ENCODE data around the gene PDCD1LG2. TPM values are rescaled to one million over a fixed set of nuclear protein-coding genes. Genes with fewer than 3 reads are reported as not detected.

PDCD1LG2 gene
- total RNA-seq, 1 experiment from 2014 or later = not detected

DNA sequence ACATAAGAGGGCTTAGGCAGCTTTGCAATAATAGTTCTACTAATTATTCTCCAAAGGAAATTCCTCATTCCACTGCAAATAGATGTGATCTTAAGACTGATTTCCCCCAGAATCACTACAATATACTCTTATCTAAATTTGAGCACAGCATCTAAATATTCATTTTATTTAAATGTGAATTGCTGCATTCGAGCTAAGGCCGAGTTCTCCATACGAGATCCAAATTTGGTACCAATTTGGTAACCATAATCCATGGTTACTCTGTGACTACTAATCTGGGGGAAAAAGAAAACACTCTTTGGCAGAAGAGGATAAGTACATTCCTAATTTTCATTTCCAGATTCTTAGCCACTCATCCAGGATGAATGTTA is 98.9 kb downstream of the PDCD1LG2 start:
- TF ChIP-seq POLR2AphosphoS5 (IDR thresholded peaks at IDR 0.05; ENCODE audit: low read depth, low read length) = no peak
- TF ChIP-seq, protein P1, sequence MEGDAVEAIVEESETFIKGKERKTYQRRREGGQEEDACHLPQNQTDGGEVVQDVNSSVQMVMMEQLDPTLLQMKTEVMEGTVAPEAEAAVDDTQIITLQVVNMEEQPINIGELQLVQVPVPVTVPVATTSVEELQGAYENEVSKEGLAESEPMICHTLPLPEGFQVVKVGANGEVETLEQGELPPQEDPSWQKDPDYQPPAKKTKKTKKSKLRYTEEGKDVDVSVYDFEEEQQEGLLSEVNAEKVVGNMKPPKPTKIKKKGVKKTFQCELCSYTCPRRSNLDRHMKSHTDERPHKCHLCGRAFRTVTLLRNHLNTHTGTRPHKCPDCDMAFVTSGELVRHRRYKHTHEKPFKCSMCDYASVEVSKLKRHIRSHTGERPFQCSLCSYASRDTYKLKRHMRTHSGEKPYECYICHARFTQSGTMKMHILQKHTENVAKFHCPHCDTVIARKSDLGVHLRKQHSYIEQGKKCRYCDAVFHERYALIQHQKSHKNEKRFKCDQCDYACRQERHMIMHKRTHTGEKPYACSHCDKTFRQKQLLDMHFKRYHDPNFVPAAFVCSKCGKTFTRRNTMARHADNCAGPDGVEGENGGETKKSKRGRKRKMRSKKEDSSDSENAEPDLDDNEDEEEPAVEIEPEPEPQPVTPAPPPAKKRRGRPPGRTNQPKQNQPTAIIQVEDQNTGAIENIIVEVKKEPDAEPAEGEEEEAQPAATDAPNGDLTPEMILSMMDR (IDR thresholded peaks at IDR 0.05) = no peak
- TF ChIP-seq, protein P2, sequence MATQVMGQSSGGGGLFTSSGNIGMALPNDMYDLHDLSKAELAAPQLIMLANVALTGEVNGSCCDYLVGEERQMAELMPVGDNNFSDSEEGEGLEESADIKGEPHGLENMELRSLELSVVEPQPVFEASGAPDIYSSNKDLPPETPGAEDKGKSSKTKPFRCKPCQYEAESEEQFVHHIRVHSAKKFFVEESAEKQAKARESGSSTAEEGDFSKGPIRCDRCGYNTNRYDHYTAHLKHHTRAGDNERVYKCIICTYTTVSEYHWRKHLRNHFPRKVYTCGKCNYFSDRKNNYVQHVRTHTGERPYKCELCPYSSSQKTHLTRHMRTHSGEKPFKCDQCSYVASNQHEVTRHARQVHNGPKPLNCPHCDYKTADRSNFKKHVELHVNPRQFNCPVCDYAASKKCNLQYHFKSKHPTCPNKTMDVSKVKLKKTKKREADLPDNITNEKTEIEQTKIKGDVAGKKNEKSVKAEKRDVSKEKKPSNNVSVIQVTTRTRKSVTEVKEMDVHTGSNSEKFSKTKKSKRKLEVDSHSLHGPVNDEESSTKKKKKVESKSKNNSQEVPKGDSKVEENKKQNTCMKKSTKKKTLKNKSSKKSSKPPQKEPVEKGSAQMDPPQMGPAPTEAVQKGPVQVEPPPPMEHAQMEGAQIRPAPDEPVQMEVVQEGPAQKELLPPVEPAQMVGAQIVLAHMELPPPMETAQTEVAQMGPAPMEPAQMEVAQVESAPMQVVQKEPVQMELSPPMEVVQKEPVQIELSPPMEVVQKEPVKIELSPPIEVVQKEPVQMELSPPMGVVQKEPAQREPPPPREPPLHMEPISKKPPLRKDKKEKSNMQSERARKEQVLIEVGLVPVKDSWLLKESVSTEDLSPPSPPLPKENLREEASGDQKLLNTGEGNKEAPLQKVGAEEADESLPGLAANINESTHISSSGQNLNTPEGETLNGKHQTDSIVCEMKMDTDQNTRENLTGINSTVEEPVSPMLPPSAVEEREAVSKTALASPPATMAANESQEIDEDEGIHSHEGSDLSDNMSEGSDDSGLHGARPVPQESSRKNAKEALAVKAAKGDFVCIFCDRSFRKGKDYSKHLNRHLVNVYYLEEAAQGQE (IDR thresholded peaks at IDR 0.05; ENCODE audit: insufficient read depth in 1 of 2, low read depth in 2 of 2, low read length in 1 of 2) = no peak
- TF ChIP-seq TCF7L2 (IDR thresholded peaks at IDR 0.05; ENCODE audit: low read depth, low read length) = no peak
- TF ChIP-seq SIN3A (IDR thresholded peaks at IDR 0.05; ENCODE audit: borderline replicate concordance, insufficient read depth, low read depth, low read length) = no peak
- DNase-seq (ENCODE audit: low read depth, low spot score) = no peak
- ChIA-PET CTCF (no interaction called here), POLR2A (no interaction called here)
- H3K4me3 ChIP-seq (ENCODE audit: low read depth in 2 of 2, low read length in 2 of 2) = peak overlapping the region; percentile 14 to 28; a peak in 2 of 4 replicates
- no peaks in the 10 kb centered on the region for H3K27me3 ChIP-seq (ENCODE audit: control insufficient read depth, insufficient read depth, low read length)
- H3K27ac ChIP-seq (ENCODE audit: low read length) = no peak overlapping the region
- in situ Hi-C loops (cut with HindIII; ENCODE audit: low pct_unique_long_range_greater_than_20kb, low sequenced_read_pairs) (no loop called here), intact Hi-C loops (cut with micrococcal nuclease; ENCODE audit: unreplicated experiment) (no loop called here)
- no peaks in the 10 kb centered on the region for H3K4me1 ChIP-seq (ENCODE audit: control insufficient read depth, insufficient read depth, low read length)
- no peak for ATAC-seq
- no peaks in the 10 kb centered on the region for H3K9me3 ChIP-seq (ENCODE audit: control insufficient read depth, insufficient read depth, low read depth, low read length)
- BruUV-seq (replicated peaks) = no TSS peak
- H3K36me3 ChIP-seq (ENCODE audit: control insufficient read depth, insufficient read depth, low read length) = no peaks in the 10 kb centered on the region

DNA sequence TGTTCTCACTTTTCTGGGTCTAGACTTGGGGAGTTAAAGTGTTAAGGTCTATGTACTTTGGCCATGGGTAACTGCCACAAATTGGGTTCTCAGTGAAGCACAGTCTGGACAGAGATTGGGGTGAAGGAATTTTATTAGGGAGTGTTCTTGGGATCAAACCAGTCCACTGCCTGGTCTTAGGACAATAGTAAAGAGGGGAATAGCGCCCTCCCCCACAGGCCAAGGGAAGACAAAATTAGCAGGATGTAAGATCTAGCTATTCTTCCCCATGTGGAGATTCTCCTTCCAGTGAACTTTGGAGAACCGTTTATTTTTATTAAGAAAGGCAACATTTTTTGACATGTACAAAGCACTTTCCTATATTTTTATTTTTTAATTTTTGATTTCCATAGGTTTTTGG is 100.2 kb downstream of the PDCD1LG2 start:
- no TSS peak for BruUV-seq (replicated peaks)
- TF ChIP-seq, protein P2 (IDR thresholded peaks at IDR 0.05; ENCODE audit: insufficient read depth in 1 of 2, low read depth in 2 of 2, low read length in 1 of 2) = no peak
- TF ChIP-seq, protein P1 (IDR thresholded peaks at IDR 0.05) = no peak
- TF ChIP-seq POLR2AphosphoS5 (IDR thresholded peaks at IDR 0.05; ENCODE audit: low read depth, low read length) (no peak), SIN3A (IDR thresholded peaks at IDR 0.05; ENCODE audit: borderline replicate concordance, insufficient read depth, low read depth, low read length) (no peak), TCF7L2 (IDR thresholded peaks at IDR 0.05; ENCODE audit: low read depth, low read length) (no peak)
- H3K4me3 ChIP-seq (ENCODE audit: low read depth in 2 of 2, low read length in 2 of 2) = no peak overlapping the region
- H3K9me3 ChIP-seq (ENCODE audit: control insufficient read depth, insufficient read depth, low read depth, low read length) = no peaks in the 10 kb centered on the region
- POLR2A ChIA-PET = no interaction called here
- CTCF ChIA-PET = no interaction called here
- DNase-seq (ENCODE audit: low read depth, low spot score) = no peak
- H3K4me1 ChIP-seq (ENCODE audit: control insufficient read depth, insufficient read depth, low read length) = no peaks in the 10 kb centered on the region
- intact Hi-C loops (cut with micrococcal nuclease; ENCODE audit: unreplicated experiment) (no loop called here), in situ Hi-C loops (cut with HindIII; ENCODE audit: low pct_unique_long_range_greater_than_20kb, low sequenced_read_pairs) (no loop called here)
- ATAC-seq = no peak
- H3K27me3 ChIP-seq (ENCODE audit: control insufficient read depth, insufficient read depth, low read length) = no peaks in the 10 kb centered on the region
- no peaks in the 10 kb centered on the region for H3K36me3 ChIP-seq (ENCODE audit: control insufficient read depth, insufficient read depth, low read length)
- H3K27ac ChIP-seq (ENCODE audit: low read length) = no peak overlapping the region

All from Panc1 (cell line).